ENCODE results near the gene TNP1.

TNP1 gene

DNA sequence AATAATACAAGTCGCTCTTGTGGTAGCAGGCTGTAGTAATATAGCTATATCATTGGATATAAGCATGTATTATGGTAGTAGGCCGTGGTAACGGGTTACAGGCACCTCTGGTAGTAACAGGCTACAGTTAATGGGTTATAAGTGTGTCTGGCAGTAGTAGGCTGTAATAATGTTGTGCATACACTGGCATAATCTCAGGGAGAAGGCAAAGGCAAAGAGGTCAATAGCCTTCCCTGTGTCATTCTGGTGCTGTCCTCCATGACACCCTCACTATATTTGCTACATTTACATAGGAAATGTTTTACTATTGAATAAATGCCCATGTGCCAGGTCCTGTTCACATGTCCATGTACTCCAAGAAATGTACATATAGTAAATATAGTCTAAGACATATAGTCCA, 12.8 kb upstream of the TNP1 start:
- no peak for DNase-seq

DNA sequence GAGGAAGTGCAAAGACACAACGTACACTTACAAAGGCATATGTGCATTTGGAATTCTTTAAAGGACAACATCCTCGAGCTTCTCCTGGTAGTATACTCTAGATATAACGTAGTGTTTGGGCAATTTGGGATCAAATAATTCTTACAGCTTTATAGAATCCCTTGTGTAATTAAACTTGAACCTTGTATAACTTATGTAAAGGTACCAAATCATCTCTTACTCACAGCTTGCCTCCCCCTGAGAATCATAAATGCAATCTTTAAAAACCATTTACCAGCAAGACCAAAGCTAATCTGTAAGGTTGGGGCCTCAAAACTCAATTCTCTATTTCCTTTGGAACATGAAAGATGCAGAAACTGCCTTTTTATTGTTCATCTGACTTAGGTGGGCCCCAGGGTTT, 12.2 kb upstream of the TNP1 start:
- no peak for DNase-seq

DNA sequence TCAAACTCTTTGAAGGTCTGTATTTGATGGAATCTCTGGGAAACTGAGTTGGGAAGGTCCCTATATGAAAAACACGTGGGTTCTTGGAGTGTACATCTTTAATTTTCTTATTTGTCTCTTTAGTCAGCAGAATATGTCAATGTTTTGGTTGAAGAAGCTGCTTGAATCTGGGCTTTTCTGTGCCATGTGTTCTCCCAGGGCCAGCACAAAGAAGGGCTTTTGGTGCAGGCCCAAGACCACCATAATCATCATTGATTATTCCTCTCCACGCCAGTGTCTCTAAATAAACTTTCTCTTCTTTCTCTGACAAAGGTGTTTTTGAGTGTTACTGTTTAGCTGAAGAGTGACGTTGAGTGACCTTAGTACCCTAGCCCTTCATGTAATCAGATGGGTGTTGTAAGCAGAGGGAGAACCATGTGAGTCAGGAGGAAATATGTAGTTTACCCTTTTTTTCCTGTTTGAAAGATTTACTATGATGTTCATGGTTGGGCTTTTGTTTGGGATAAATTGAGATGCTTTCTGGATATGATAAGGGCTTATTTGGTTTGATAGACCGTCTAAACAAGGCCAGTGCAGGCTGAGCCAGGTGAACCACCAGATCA, 11.6 kb upstream of the TNP1 start:
- no peak for DNase-seq

DNA sequence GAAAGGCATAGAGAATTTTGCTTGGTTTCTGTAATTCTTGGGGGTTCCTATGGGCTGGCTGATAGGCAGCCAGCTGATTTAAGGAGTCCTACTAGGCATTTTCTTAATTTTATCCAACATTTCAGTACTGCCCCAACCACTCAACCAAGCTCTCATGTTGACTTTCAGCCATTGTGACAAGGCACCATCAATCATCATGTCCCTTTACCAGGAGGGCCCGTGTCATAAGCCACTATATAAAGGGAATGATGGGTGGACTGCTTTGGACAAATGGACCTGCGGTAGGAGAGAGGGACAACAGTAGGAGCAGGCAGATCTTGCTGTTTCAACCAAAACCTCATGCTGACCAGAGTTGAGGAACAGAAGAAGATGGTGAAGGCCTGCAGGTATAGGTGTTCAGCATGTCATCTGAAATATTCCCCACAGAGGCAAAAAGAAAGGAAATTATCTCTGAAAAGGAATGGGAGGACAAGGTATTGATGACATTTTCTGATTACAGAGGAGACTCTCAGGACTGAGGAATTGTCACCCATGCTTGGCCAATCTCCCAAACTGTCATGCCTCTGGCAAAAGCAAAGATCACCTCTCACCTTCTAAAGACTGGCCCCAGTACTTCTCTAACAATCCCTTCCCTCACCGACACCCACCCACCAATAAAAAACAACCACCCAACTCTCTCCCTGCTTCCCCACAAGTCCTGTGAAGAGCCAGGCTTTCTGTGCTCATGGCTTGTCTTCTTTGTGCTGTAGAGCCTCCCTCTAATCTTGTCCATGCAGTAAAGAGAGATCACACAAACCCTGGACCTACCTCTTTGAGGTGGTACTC, 10.9 kb upstream of the TNP1 start:
- DNase-seq = no peak

DNA sequence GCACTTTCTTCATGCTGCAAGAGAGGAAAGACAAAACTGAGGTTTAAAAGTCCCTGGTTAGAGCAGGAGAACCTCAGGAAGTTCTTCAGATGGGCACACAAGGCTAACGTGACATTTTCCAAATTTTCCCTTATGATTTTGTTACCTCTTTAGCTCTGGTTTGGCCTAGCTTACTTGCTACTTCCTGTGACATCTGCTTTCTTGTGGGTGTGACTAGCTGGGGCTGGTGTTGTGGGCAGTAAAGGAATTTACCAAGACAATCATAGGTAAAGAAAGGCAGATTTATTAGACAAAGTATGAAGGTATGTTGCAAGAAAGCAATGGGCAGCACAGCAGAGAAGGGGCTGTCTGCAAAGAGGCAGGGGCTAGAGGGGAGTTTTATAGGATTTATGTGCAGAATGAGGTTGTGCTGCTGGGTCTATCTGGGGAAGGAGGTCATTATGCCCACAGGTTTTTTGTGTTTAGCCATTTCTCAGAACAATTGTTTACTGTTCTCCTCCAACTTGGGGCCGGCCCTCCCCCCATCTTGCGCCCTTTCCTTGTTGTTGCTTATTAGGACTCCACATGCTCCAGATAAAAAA, 6.7 kb upstream of the TNP1 start:
- DNase-seq = no peak

DNA sequence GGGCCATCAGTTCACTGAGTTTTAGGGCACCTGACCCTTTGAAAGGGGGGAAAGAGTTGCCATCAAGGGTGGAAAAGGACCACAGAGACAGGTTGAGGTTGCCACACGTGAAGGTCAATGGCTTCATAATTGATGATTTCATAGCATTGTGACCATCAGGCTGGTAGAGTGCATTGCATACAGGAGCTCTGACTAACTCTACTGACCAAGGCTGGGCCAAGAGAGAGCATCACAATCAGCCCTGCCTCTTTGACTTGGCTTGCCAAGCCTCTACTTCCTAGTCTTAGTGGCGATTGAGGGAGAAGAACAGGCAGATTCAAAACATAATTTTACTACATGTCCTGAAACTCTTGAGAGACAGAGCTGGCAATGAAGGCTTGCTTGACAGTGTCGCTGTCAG, 5.8 kb upstream of the TNP1 start:
- no peak for DNase-seq

DNA sequence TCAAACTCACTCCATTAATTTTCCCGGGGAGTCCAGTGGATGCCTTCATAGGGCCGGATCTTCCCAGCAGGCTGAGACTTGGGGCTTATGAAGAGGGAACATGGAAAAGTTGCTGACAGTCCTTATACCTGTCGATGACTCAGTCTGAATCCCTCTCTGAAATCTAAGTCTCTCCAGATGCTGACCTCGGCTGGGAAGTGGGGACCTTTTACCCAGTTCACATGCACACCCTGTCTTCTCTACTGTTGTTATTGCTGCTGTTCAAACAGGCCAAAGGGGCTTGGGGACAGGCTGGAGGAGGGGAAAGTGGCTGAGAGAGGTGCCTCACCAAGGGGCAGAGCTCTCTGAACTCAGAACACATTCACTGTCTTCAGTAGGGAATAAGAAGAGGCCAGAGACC, 4.1 kb upstream of the TNP1 start:
- no peak for DNase-seq

DNA sequence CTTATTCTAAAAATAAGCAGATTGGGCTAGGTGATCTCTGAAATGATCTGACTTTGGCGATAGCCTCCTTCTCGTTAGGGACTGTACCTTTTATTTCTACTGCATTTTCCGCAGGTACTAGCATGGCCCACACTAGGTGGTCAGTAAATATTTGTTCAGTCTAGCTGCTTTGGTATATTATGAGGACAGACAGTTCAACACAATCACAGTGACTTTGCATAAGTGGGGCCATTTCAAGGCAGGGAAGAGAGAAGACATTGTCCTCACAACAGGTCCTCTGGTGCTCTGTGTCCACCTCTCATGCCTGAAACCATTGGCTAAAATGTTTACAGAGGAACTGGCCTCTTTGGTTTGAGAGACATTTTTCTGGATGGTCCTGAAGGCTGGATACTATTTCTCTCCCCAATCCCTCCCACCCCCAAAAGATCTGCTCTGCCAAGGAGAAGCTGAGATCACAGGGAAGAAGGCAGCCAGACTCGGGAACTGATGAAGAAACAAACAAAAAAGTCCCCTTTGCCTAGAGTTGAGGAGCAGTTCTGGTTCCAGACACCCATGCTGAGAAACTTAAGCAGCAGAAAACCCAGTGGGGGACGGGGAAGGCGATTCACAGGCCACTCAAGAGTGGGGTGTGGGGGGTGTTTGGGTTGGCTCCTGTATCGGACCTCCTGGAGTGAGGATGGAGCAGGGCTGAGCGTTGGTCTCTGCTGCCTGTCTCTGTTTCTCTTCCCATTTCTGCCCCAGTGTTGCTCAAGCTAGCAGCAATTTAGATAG, 2.9 kb upstream of the TNP1 start:
- DNase-seq = no peak

DNA sequence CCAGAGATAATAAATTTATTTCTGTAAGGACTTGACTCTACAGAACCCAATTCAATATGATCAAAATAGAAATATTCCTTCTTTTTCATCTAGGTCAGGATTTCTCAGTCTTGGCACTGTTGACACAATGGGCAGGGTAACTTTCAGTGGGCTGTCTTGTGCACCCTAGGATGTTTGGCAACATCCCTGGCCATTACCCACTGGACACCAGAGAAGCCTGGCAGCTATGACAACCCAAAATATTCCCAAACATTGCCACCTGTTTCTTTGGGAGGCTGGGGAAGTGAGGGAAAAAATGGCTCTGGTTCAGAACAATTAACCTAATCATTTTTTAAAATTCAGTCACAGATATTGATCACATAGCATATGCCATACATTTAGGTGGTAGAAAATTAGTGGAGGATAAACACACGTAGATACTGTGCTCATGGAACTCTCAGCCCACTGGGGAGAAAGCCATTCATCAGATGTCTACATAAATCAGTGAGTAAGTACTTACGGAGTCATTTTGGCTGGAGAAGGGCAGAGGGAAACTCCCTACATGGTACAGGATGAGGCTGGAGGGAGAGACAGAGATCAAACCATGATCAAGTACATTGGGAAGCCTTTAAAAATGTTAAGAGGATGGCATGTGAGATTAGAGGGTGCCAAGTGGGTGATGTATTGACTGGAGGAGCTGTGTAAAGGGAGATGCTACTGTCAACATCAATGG, 718 bp upstream of the TNP1 start:
- DNase-seq = no peak

DNA sequence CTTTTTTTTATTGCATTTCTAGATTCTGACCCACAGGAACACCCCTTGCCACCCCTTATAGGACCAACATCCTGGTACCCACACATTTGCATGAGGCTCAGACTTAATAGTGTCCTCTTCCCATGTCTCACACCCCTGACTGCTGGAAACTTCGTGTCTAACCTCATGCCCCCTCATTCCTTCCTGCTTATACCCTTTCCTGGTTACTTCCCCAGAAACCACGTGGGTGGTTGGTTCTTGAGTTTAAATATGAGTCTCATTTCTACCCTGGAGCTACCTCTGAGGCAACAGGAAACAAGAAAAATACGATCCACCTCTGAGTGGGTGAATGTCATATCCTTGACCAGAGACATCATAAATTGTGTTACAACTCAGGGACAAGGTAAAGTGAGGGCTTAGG, 1.6 kb downstream of the TNP1 start:
- DNase-seq = no peak

DNA sequence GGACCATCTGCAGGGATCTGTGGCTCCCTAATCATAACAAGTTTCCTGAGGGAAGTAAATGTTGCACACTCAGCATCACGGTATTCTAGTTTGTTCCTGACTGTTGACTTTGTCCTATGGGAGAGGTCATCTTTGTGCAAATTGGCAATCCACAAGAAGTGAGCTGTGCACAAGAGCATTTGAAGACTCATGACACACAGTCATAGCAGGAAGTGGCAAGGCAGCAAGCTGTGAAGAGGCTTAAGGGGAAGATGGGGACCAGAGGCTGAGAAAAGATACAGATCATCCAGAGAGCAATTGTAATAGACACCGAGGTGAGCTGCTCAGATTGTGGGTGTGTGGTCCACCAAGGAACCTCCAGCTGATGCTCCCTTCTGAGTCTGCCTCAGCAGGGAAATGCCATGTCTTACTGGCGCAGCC, 2.7 kb downstream of the TNP1 start:
- no peak for DNase-seq

DNA sequence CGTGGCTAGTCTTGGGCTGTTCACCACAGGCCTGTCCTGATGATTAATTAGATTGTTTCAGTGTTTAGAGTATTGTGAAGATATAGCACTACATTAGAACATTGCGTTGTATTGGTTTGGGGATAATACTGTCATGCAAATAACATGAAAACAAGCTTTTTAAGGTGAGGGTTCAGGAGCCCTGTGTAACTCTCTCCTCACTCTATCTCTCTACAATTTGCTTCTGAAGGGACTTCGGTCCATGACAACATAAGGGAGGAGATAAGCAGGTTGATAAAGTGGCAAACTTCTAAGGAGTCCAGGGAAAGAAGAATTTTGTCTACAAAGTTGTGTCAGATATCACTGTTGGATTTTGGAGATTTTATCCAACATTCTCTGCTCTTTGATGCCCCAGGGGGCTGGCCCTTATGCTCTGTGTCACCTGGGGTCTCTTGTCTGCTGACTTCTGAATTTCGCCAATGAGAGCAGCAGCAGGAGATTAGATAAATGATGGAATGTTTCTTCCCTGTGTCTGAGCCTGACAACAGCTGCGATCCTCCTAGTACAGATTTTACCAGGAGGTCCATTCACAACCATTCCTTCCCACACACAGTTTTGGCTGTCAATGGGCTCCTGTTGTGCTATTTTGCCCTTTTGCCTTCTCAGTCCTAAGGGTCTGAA, 3.3 kb downstream of the TNP1 start:
- DNase-seq = no peak

DNA sequence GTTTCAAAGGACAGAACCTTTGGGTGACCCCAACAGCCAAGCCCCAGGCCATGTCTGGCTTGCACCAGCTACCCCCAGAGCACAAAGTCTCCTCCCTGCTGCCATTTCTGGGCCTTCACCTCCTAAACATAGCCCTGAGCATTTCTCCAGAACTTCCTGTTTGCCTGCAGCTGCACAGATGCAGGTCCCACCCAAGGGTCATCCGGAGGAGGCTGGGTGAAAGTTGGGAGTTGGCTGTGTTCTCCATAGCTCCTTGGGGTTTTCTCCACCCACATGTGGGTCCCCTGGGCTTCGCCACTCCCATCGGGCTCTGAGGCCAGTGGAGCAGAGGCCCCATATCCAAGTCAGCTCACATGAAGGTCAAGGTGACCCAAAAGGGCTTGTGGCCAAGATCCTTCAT, 4.3 kb downstream of the TNP1 start:
- no peak for DNase-seq

DNA sequence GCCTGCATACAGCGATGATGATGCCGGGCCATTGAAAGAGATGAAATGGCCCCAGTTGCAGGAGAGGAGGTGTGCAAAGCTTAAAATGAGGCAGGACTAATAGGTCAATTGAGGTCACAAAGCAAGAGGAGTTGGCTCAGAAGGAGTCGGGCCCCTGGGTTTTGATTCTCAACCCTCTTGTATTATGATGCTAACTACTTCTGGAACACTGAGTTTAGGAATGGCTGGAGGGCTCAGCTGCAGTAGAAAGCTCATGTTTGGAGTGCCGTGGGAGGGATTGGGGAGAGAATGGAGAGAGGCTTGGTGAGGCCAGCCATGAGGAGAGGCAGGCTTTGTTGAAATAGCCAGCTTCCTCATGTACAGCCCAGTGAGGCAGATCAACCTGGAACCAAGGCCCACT, 4.8 kb downstream of the TNP1 start:
- DNase-seq = no peak

DNA sequence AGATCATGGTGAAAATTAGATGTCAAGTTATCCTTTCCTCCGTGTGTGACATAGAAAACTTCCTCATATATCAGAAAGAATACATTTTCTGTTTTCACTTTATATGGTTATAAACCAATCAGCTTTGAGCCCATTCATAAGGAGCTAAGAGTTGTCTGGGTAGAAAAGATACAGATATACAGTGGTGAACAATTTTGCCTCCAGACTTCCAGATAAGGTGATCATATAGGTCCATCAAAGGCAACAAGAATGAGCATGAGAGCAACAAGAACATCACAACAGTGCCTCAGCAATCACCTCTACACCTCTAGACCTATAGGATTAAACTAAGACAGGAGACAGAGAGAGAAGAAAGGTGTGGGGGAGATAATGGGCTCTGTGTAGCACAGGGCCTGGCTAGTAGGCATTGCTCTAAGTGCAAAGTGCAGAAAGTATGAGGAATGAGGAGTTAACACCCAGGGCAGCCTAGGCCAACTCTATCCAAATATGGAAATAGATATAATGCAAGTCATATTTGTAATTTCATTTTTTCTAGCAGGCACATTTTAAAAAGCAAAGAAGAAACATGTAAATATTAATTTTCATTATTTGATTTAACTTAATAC, 8.3 kb downstream of the TNP1 start:
- no peak for DNase-seq

DNA sequence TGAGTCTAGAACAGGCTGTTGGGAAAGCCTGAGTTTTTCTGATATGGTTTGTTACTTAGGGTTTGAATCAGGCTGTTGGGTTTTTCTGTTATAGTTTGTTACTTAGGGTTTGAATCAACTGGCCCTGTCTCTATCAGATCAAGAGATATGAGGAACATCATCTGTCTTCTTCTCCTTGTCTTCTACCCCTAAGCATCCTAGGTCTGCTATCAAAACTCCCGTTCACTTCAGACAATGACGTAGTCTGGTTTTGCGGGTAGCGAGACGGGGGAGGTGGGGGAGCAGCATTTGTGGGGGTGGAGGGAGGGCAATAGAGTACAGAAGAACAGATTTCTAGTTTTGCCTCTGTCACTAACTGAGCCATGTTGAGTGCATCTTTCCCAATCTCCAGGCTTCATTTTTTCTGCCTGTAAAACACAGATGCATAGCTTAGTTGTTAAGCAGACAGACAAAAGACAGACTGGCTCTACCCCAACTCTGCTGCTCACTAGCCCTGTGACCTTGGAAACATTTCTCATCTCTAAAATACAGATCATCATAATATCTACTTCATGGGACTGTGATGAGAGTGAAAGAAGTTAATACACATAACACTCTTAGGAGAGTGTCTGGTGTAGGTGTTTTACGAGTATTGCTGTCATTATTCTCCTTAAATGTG, 9.1 kb downstream of the TNP1 start:
- no peak for DNase-seq

DNA sequence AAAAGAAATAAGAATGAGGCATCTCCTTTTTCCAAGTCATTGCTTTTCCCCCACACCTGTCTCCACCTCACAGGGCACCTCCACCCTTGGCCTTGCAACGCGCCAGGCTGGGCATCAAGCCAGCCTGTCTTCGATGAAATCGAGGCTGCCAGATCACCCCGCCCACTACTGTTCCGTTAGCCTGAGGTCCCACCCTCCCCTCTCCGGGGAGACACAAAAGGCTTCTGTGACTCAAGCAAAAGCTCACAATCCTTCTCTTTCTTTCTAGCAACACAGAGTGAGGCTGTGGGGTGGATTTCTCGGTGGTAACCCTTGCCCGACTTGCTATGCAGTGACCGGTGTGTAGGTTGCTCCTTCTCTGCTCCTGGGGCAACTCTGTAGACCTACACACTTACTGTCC, 9.9 kb downstream of the TNP1 start:
- DNase-seq = no peak

DNA sequence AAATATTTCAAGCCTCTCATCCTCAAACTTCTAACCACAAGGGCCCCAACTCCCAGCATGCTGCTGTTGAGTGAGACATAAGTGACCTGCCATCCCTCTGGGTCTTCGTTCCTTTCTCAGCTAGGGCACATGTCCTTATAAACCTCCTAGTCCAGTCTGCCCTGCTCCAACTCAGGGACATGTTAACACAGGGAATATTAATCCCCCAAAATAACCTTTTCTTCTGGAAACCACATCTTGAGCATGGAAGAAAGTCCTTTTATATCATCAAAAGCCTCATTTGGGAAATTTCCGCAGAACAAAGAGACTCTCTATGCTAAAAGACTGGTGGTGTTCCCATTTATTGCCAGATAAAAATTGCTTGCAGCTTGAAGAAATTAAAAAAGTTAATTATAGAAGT, 14.4 kb downstream of the TNP1 start:
- no peak for DNase-seq

DNA sequence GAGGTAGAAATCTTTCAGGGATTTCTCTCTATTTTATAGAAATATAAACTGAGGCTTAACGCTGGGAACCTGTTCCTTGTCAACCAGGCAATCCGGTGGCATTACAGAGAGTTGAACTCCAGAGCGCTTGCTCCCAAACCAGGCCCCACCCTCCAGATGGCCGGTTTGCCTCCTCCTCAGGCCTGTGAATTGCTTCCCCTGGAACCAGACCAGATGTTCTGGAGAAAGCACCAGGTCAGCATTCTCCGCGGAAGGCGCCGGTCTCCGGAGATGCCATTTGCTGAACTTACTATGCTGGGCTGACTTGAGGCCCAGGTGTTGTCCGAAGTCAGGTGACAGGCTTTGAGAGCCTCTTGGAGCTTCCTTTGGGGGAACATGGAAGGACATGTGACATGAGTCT, 17.2 kb downstream of the TNP1 start:
- no peak for DNase-seq

DNA sequence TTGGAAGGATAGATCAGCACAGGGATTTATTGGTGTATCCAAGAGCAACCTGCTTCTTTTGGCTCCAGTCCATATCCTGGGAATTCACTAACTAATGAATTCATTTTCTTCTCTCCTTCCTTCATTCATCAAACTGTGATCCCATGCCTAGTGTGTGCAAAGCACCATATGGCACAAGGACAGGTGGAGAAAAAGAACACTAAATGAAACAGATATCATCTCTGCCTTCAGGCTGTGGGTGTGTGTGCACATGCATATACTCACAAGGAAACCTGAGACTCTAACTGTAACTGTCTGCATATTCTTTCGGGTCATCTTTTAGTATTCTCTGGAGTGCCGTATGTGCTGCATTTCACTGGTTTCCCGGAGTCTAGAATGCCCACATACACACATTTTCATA, 20.2 kb downstream of the TNP1 start:
- DNase-seq = no peak

DNA sequence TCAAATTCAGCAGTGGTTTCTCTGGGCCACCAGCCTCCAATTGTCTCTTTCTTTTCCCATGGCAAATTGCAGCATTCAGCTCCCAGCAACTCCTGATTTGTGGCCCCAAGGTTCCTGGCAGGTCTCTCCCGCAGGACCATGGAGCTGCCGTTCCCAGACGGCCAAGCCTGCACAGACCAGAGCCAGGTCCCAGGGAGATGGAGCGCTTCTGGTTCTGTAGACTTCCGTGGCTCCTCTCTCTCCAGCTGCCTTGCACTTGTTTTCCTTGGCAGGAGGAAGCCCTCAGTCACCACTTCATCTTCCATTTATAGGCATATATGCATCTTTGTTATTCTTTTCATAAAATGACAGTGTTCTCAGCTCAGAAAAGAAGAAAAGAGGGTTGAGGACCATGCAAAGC, 21.7 kb downstream of the TNP1 start:
- DNase-seq = no peak

DNA sequence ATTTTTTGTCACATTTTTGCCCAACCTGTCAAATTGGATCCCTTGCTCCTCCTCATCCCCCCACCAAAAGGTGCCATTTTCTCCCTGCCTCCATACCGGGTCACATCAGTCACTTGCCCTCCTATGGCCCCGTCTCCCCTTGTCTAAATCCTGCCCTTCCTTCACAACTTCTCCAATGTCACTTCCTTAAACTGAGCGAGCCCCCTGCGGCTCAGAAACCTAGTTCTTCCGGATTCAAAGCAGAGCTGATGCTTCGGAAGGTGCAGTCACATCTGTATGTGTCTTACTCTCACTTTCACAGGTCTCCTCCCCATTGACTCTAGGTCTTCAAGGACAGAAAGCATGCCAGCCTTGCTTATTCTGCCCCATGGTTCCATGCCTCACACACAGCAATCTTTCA, 22.1 kb downstream of the TNP1 start:
- no peak for DNase-seq

Measured in activated CD4-positive, alpha-beta T cell treated with anti-CD3 and anti-CD28 coated beads, Interleukin-2, amount 50 U/mL, for 1 hour (primary cell).